Measurements from ENCODE around the gene KSR2.
"Not testable (repeated sequence)": the region's sequence is repeated elsewhere in the genome, so short reads cannot be mapped to it uniquely, and the experiment has no call there.

KSR2 gene

DNA sequence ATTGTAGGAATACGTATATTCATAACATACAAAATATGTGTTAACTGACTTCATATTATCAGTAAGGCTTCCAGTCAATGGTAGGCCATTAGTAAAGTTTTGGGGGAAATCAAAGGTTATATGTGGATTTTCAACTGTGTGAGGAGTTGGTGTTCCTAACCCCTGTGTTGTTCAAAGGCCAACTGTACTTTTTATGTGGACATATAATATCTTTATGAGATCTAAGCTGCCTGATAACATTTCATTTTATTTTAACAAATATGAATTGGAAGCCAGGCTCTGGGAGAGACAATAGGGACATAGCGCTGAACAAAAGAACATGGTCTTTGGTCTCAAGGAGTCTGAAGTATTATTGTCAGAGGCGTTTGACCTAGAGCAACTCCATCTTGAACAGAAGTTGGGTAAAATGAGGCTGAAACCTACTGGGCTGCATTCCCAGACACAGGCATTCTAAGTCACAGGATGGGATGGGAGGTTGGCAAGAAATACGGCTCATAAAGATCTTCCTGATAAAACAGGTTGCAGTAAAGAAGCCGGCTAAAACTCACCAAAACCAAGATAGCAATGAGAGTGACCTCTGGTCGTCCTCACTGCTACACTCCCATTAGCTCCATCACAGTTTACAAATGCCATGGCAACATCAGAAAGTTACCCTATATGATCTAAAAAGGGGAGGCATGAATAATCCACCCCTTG, 147.2 kb downstream of the KSR2 start:
- DNase-seq (ENCODE audit: low spot score) = no peak

DNA sequence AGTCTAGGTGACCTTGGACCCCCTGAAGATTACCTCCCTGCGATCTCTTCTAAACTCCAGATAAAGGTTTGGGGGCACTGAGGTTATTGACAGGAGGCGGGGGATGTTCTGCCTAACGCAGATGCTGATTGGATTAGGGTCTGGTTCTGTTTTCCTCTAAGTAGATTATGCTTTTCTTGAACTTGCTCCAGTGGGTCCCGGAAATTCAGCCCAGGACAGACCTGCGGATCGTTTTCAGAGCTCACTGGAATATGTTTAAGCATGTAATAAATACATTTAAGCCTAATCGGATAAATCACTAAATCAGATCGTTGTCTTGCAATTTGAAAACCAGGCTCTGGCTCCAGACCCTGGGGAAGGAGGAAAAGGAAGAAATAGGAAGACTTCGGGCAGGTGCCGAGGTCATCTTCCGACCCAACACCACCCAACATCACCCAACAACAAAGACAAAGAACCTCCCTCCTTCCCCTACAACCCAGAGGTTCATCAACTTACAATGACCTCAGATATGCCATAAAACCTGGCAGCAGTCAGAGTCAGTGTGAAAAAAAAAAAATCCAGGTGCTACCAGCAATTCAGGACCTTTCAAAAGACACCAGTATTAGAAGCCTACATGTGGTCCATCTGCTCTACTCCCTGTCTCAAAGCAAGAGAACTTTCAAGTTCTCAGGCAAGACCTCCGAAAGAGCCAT, 148.4 kb downstream of the KSR2 start:
- DNase-seq (ENCODE audit: low spot score) = no peak

GRCh38 chr12:117819160-117819559, 149.6 kb downstream of the KSR2 start:
- DNase-seq (ENCODE audit: low spot score) = no peak

DNA sequence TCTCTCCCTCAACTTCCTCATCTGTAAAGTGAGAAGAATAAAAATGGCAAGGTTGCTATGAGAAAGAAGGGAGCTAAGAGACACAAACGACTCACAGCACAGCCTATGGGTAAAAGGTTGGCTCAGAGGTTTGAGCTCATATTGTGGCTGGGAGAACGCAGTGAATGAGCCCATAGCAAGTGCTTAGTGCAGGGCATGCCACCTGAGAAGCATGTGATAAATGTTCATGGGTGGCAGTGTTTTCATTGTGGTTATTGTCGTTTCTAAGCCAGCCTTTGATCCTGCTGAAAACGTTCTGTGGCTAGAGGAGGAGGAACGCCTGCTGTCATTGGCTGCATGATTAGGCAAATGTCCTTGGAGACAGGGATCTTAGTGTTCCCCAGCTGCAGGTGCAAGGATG, 150.4 kb downstream of the KSR2 start:
- DNase-seq (ENCODE audit: low spot score) = no peak

DNA sequence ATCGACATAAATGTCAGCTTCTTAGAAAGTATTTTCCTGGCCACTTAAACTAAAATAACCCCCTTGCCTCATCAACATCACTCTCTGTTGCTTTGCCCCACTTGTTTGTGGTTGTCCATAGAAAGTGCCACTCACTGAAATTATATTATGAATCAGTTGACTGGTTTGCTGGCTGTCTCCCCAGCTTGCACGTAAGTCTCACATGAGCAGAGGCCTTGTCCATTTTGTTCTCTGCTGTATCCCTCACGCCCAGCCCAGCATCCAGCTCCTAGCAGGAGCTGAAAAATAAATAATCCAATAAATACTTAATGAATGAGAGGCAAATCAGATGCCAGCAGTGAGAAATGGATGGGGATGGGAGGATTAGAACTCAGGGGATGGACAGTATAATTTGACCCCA, 159.3 kb downstream of the KSR2 start:
- no peak for DNase-seq (ENCODE audit: low spot score)

GRCh38 chr12:117807946-117808345, 160.8 kb downstream of the KSR2 start:
- DNase-seq (ENCODE audit: low spot score) = no peak

DNA sequence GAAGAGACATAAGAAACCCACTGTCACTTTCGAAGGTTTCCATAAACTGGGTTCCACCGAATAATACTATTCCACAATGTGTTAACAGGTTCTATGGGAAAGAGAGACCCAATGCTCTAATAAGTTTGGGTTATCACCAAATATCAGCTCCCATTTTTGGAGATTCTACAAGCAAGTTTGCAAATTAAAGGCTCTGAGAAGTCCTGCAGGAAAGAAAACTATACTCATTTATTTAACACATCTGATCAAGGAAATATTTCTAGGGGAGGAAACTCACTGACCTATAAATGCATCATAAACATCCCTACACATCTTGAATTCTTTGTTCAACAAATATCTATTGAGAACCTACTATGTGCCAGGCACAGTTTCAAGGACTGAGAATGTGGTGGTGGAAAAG, 161.4 kb downstream of the KSR2 start:
- no peak for DNase-seq (ENCODE audit: low spot score)

GRCh38 chr12:117805865-117806264, 162.9 kb downstream of the KSR2 start:
- no peak for DNase-seq (ENCODE audit: low spot score)

- no peak for DNase-seq (ENCODE audit: low spot score)
Measured at GRCh38 chr12:117803001-117803400, 165.8 kb downstream of the KSR2 start.

GRCh38 chr12:117800711-117801110, 168.1 kb downstream of the KSR2 start:
- DNase-seq (ENCODE audit: low spot score) = not testable (repeated sequence)

- DNase-seq (ENCODE audit: low spot score) = no peak
Measured at GRCh38 chr12:117797202-117797601, 171.6 kb downstream of the KSR2 start.

GRCh38 chr12:117792877-117793424, 175.8 kb downstream of the KSR2 start:
- DNase-seq (ENCODE audit: low spot score) = no peak

- no peak for DNase-seq (ENCODE audit: low spot score)
Measured at GRCh38 chr12:117792471-117792870, 176.3 kb downstream of the KSR2 start.

DNA sequence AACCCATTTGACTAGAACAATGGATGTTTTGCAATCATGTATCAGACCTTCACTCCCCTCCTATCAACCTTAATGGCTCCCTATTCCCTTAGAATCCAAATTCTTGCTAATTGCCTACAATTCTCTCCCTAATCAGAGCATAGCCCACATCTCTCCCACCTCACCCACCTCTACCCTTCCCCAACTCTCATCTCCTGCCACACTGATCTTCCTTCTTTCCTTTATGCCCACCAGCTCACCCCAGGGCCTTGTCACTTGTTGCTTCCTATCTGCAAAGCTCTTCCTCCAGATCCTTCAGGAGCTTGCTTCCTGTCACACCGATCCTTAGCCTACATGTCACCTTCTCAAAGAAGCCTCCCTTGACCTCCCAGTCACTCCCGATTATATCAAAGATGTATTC, 177.8 kb downstream of the KSR2 start:
- DNase-seq (ENCODE audit: low spot score) = no peak

DNA sequence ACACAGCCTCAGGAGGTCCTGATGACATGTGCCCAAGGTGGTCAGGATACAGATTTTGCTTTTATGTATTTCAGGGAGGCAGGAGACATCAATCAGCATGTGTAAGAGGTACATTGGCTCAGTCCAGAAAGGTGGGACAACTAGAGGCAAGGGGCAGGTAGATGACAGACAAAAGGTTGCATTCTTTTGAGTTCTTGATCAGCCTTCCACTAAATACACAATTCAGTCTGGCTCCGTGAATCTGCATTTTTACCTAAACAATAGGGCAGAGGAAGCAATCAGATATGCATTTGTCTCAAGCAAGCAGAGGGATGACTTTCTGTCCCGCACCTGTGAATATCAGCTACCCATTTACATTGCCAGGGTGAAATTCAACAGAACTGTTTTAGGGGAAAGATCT, 178.6 kb downstream of the KSR2 start:
- DNase-seq (ENCODE audit: low spot score) = no peak

GRCh38 chr12:117789195-117789912, 179.4 kb downstream of the KSR2 start:
- no peak for DNase-seq (ENCODE audit: low spot score)

- DNase-seq (ENCODE audit: low spot score) = no peak
Measured at GRCh38 chr12:117778656-117779055, 190.1 kb downstream of the KSR2 start.

- no peak for DNase-seq (ENCODE audit: low spot score)
Measured at GRCh38 chr12:117774941-117775775, 193.6 kb downstream of the KSR2 start.

- DNase-seq (ENCODE audit: low spot score) = no peak
Measured at GRCh38 chr12:117768860-117769259, 199.9 kb downstream of the KSR2 start.

GRCh38 chr12:117766008-117766407, 202.8 kb downstream of the KSR2 start:
- no peak for DNase-seq (ENCODE audit: low spot score)

GRCh38 chr12:117762143-117762542, 206.6 kb downstream of the KSR2 start:
- no peak for DNase-seq (ENCODE audit: low spot score)

GRCh38 chr12:117761528-117762100, 207.2 kb downstream of the KSR2 start:
- no peak for DNase-seq (ENCODE audit: low spot score)

Data from AG20443 (cell line).